T follicular helper cell (primary cell): ENCODE results near the gene IGSF1.
"Not testable (repeated sequence)": the region's sequence is repeated elsewhere in the genome, so short reads cannot be mapped to it uniquely, and the experiment has no call there.

Experiments used
- DNase-seq: peaks from one replicate; pipeline ENCODE4 v3.0.0-alpha.2; 2020; ENCODE audit warnings: low read depth

Gene IGSF1

GRCh38 chrX:131270080-131270479 lies 19.0 kb downstream of the IGSF1 start:
- DNase-seq: no peak

DNA sequence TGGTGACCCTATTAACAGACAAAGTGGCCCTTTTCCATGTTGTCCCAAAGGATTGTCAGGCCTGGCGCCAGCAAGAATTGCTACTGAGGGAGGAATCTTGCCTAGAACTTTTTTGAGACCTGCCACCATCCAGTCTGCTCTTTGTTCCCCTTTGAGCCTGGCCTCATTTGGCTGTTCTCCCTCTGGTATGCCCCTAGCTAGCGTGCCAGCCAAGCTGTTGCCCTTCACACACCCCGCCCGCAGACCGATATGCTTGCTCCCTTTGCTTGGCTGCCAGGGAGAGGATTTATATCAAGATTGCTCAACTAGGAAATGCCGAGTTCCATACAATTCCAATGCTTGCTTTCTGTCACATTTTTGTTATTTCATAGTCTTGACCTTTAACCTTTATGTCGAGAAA lies 24.4 kb downstream of the IGSF1 start:
- no peak for DNase-seq

DNA sequence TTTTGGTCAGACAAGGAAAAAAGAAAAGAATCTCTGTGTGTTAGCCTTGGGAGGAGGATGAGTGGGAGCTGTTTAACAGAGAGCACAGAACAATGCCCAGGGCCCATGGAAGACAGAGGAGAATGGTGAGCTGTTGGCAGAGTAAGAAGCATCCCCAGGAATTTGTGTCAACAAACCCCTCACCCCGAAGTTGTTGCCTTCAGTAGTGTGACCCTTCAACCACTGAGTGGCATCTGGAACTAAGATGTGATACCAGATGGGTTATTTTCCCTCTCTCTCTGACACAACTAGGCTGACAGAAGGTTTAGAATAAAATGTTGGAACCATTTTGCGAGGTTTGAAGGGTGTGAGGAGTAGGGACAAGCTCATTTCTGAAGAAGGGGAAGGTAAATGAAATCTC lies 25.1 kb downstream of the IGSF1 start:
- DNase-seq: no peak

DNA sequence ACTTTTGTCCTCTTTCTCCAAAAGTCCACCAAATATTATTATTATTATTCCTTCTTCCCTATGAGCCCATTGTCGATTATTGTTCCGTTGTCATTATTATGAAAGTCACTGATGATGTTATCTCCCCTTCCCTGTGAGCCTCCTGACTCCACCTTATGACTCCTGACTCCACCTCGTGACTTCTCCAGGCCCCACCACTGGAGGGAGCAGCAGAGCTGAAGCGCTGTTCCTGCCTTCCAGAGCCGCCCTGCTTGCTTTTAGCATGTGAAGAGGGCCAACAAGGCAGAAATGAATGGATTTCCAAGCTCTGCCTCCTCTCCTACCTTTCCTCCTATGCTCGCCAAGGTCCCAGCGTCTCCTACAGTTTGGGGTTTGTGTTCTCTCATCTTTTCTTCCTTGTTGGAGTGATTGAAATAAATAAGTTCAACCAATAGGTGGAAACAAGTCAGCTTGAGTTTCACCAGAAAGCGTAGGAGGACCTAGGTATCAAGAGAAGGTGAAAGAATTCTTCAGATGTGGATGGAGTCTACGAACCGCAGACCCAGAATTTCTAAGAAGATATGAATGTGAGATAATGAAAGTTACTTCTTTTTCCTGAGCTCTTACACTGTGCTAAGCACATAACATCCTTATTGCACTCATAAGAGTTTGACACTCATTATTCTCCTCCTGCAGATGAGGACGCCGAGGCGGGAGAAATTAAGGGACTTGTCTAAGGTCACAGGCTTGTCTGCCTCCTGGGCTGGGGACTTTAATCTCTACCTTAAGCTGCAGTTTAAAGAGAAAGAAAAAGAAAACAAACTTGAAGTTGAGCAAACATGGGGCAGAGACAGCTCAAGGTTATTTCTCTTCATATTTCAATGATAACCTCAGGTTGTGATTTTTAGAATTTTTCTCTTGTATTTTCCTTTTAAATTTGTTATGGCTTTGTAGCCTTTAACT lies 26.1 kb downstream of the IGSF1 start:
- no peak for DNase-seq

DNA sequence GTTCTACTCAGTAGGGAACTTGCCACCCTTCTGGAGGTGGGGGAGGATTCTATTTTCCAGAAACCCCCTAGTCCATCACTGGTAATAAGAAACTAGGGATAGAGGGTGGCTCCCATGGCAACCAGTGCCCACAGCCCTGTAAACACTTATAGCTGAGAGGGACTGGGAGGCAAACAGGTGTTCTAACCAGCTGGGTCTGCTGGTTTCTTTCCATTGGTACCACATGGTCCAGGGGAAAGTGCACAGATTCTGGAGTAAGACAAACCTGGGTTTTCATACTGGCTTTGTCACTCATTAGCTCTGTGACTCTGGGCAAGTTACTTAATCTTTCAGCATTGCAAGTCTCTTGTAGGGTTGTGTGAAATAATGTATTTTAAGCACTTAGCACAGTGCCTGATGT lies 26.9 kb downstream of the IGSF1 start:
- no peak for DNase-seq

DNA sequence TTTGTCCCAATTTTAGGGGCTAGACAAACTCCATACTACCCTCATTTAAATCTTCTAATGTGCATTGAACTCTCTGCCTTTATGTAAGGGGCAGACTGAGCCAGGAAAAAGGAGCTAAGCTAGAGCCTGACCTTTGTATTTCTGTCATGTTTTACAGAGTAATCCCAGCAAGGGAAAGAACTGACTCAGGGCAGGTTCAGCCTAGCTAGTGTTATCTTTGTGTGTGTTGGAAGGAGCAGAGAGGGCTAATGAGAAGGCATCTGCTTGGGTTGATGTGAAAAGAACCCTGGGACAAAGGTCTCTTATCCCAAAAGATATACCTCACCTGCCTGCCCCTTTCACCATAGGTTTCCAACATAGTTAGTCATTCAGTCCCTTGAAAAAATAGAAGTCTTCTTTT lies 31.7 kb downstream of the IGSF1 start:
- DNase-seq: no peak

DNA sequence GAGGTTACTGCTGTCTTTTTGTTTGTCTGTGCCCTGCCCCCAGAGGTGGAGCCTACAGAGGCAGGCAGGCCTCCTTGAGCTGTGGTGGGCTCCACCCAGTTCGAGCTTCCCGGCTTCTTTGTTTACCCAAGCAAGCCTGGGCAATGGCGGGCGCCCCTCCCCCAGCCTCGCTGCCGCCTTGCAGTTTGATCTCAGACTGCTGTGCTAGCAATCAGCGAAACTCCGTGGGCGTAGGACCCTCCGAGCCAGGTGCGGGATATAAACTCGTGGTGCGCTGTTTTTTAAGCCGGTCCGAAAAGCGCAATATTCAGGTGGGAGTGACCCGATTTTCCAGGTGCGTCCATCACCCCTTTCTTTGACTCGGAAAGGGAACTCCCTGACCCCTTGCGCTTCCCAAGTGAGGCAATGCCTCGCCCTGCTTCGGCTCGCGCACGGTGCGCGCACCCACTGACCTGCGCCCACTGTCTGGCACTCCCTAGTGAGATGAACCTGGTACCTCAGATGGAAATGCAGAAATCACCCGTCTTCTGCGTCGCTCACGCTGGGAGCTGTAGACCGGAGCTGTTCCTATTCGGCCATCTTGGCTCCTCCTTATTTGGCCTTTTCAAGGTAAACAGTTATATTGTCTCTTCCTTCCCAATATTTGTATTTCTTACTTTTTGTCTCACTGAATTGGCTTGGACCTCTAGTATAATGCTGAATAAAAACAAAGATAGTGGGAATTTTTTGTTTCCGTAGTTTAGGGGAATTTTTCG lies 37.9 kb downstream of the IGSF1 start:
- not testable (repeated sequence) for DNase-seq

GRCh38 chrX:131239057-131239456 lies 50.0 kb downstream of the IGSF1 start:
- DNase-seq: no peak

DNA sequence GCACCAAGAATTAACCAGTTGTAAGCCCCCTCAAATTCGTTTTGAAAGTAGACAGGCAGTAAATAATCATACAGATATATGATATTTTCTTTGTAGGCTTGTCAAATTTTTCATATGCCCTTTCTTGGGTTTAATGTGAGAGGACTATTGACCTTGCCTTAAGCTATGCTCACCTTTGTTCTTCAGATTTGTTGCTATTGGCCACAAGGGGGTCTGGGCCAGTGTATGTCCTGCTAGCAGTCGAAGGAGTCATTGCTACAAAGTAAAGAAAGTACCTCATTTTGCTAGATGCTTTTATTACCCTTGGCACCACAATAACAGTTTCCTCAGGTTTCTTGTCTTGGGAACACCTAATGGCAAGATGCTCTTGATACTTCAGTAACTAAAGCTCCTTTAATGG lies 51.7 kb downstream of the IGSF1 start:
- DNase-seq: no peak

DNA sequence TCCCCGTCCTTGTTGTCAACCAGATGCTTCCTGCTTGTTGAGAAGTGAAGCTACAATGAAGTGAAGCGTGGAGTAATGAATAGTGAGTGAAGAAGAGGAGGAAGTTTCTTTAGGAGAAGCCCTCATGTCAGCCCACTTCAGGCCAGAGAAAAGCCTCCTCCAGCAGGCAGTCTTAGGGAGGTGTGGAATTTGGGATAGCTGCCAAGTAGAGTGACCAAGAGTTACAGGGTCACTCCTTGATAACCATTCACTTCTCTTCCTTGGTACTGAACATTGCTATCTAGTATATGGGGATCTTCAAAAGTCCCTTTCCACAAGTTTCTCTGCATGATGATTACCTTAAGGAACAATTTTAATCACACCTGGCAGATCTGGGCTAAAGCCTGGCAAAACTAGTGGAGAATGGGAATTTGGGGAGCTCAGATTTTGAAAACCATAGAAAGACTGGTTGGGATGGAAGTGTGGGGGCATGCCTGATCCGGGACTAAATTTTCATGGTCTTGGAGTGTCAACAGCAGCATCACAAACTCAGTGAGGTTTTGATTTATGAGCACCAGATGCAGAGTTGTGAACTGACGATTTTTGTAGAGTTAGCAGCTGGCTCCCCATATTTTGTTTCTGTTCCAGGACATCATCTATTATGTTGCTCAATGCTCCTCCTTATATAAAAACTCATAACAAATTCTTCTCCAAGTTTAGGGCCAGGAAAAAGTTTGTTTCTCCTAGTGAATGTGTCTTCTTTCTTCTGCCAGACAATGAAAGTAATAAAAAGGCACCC lies 53.1 kb downstream of the IGSF1 start:
- no peak for DNase-seq

GRCh38 chrX:131227608-131228007 lies 61.5 kb downstream of the IGSF1 start:
- DNase-seq: no peak

- no peak for DNase-seq
These were observed 62.5 kb downstream of the IGSF1 start for GRCh38 chrX:131226591-131226990.

GRCh38 chrX:131225078-131225477 lies 64.0 kb downstream of the IGSF1 start:
- no peak for DNase-seq
